HG02571 (cell line): ENCODE data around the gene GANAB.
A peak's percentile ranks its signal among the peaks of the same experiment; 100 is the strongest.
"Not testable (repeated sequence)": the region's sequence is repeated elsewhere in the genome, so short reads cannot be mapped to it uniquely, and the experiment has no call there.

Experiments used
- ATAC-seq: cut with Tn5 transposase; IDR thresholded peaks from one replicate; pipeline ENCODE4 v1.9.1; 2021; ENCODE audit warnings: mild to moderate bottlenecking, moderate library complexity; ENCODE audit not compliant: unreplicated experiment

GANAB gene

DNA sequence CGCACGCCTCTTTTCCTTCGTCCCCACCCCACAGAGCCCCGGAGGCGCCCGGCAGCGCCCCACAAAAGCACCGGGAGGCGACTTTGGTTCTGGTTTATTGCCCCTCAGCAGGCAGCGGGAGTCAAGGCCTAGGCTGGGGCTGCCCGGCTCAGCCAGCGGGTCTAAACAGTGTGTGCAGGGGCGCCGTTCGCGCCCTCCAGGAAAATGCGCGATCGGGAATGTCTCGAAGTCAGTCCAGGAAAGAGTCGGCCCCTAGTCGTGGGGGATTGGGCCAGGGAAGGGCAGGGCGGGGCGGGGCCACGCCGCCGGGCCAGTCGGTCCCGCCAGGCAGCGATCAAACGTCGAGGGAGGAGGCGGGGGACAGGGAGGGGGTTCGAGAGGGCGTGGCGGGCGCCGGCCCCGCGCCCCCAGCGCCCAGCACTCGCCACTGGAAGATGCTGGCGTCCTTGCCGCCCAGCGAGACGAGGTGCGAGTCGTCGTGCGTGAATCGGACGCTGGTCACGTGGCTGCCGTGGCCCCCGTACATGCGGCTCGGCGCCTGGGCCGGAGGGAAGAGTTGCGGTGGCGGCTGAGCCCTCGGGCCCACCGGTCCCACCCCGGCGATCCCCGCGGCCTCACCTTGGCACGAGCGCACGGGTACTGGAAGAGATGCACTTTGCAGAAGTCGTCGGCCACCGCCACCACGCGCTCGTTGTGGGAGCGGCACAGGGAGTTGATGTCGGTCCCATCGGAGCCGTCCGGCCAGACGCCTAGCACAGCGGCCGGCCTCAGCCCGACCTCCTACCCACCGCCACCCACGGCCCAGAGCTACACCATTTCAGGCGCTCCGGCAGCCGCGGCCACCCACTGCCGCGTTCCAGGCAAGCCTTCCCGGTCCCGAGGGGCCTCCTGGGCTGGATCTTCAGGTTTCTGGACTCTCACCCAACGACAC is 44.0 kb downstream of the GANAB start:
- no peak for ATAC-seq

DNA sequence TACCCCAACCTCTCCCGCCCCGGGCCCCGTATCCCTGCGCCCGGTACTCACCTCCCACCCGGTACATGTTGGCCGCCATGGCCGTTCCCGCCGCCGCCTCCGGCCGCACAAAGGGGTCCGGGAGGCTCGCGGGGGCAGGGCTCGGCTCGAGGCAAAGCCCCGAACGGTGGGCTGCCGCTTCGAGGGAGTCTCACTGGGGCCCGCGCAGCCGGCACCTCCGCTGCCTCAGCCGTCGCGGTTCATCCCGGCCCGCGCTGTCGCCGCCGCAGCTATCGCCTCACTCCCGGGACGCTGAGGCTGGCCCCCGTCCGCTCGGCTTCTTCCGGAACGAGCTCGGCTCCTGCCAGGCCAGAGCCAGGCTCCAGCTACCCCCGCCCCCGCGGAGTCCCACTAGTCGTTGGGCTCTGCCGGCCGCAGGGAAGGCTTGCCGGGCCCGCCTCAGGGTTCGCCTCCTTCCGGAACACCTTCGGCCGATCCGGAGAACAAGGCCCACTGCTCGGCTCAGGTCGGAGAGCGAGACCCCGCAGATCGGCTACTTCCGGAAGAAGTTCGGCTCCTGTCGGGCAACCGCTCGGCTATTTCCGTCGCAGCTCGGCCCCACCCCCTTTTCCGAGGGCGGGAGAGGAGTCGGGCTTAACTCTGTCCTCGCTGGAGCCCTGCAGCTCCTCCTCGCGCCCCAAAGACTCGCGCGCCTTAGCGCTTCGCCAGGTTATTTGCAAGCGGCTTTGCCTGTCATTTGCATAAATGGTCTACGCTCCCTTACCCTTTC is 44.9 kb downstream of the GANAB start, which contains the start of gene MTA2:
Gene MTA2, minus strand, starts transcription at position 494 of the 769 bp plus-strand sequence. Its CDS starts 415 bp downstream, at position 79.
- ATAC-seq = peak; percentile 65

- peak; percentile 17 for ATAC-seq
These were observed 45.4 kb downstream of the GANAB start for GRCh38 chr11:62601122-62601371.

- no peak for ATAC-seq
These were observed 45.9 kb downstream of the GANAB start for GRCh38 chr11:62600367-62601121.

DNA sequence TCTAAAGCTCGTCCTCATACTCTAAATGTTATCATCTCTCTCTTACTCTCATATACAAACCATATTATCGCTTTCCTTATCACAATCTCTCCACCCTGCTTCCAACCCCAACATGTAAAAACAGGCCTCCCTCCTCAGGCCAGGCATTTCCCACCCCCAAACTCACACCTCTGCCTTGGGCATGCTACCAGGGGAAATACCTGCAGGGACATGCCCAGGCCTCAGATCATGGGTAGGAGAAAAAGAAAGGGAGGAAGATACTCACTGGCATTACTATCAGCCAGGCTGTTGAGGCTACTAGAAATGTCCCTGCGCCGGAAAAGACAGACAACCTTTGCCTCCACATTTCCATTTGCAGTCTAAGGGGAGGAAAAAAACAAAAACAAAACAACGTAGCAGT is 46.5 kb downstream of the GANAB start:
- ATAC-seq = no peak

DNA sequence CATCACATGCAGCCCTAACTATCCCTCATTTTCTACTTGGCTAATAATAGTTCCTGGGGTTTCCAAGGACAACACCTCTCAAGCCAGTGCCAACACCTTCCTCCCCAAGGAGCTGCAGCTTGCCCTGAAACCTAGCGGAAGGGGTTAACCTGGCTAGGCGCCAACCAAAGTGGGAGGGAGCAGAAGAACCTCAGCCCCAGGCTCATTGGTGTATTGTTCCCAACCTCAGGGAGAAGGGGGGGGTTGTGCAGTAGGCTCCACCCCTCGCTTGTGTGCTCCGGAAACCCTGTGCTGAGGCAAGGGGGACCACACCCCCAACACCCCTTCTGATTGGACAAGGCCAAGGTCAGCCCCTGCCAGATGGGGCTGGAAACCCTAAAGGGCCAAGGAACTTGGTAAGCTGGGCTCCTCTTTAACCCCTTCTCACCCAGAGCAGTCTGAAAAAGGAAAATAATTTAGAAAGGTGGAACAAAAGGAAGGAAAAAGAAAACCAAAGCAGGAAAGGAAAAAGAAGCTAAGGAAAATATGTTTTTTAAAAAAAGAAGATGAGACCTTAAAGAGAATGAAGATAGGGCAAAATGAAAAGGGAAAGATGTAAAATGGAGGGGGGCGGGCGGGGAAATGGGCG is 47.2 kb downstream of the GANAB start:
- ATAC-seq = peak; percentile 43

DNA sequence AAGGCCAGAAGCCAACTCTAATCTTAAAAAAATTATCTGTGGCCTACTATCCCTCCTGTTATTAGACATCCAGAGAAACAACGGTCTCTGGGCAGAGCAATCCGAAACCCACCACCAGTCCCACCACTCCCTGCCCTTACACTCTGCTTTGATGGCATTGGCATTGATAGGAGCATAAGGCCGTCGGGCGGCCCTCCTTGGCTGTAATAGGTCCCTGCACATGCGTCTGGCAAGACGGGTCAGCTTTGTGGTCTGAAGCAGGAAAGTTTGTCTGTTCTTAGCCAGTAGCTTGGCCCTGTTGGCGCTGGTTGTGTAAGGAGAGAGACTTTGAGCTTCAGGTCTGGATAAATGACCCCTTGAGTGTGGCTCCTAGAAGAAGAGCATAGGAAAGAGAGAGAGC is 51.3 kb downstream of the GANAB start:
- no peak for ATAC-seq

DNA sequence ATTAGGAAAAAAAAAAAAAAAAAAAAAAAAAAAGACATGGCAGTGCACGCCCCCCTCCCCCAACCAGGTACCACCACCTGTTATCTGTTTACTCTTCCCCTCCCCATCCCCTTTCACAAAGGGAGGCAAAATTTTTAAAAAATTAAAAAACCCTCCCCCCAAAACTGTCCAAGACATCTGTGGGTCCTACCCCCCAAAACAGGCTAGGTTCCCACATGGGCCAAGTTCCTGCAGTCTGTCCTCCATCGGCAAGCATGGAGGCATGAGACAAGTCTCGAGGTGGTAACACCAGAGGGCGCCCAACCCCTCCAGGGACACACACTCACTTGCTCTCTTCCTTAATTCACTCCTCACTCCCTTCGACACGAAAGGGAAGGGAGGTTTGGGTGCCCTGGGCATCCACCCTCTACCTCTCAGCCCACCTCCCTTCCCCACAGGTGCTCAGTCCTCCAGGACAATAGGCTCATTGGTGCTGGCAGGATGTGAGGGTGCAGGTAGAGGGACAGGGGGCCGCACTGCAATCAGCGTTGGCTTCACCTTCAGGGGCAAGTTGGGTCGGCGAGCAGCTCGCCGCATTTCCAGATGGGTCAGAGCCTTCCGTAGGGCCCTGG is 52.9 kb downstream of the GANAB start:
- no peak for ATAC-seq

- no peak for ATAC-seq
These were observed 53.4 kb downstream of the GANAB start for GRCh38 chr11:62592989-62593421.

DNA sequence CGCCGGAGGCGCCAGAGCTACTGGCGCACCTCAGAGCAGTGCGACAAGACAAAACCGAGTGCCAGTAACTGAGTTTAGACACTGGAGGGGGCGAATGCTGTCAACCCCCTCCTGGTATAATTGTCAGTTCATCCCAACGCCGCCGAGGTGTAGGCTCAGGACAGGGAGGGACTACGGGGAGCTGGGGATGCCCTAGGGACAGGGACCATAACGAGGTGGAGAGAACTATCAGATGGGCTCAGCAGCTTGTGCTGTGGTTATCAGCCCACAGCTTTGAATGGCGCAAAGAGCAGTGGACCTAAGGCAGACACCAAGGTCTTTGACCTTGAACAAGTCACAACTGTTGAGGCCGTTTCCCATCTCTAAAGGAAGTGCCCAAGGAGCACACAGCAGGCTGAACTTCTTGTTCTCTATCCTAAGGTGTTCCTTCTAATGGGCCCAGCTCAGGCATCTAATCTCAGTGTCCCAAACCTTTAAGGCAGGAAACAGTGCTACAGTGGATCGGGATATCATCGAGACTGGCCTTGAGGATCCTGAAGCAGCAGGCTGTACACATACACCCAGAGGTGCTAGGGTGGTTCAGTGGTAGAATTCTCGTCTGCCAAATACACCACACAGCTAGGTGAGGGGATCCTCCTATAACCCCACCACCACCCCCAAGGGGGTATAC is 54.1 kb downstream of the GANAB start:
- ATAC-seq = no peak

- peak; percentile 83 for ATAC-seq
These were observed 54.8 kb downstream of the GANAB start, which contains the start of gene TUT1 for GRCh38 chr11:62591448-62592145. Gene TUT1 (minus strand): TSS chr11:62591523. CDS start chr11:62591485, 38 bp downstream.

GRCh38 chr11:62588966-62589637 is 57.3 kb downstream of the GANAB start:
- no peak for ATAC-seq

DNA sequence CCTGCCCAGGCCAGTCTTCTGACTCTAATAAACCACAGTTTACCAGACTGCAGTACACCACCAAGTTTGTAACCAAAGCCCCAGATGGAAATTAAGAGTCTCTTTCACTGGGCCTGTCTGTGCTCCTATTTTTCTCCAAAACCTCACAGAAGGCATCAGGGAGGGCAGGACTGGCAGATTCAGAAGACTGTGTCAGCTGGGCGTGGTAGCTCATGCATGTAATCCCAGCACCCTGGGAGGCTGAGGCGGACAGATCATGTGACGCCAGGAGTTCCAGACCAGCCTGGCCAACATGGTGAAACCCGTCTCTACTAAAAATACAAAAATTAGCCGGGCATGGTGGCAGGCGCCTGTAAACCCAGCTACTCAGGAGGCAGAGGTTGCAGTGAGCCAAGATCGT is 61.1 kb downstream of the GANAB start:
- ATAC-seq = not testable (repeated sequence)

GRCh38 chr11:62581735-62582134 is 64.7 kb downstream of the GANAB start:
- not testable (repeated sequence) for ATAC-seq

DNA sequence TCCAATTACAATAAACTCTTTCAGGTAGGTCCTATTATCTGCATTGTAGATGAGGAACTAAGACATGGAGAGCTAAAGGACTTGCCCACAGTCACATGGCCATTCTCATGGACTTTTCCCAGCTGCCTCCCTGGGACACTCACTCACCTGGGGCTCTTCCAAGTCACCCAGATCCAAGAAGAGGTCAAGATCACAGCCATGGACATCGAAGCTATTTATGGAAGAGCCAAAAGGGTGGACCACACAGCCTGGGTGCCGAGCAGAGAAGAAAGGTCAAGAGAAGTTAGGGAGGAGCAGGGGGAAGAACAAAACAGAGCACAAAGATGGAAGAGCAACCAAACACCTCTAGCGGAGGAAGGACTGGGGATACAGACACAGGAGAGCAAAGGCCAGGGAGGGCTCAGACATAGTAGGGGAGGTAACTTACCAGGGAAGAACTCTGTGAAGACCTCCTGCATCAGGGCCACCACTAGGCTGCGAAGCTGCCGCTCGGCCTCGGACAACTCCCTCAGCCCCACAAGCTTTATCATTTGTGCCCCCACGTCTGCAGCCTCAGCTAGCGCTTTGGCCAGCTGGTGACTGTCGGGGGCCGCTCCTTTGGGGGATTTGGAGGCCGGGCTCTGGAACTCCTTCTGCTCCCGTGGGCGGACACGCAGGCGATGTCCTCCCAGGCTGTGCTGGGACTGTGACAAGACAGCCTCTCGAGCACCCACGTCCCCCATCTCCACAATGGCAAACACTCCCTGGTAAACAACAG is 65.3 kb downstream of the GANAB start:
- ATAC-seq = no peak

GRCh38 chr11:62579252-62579651 is 67.2 kb downstream of the GANAB start:
- ATAC-seq = no peak

- no peak for ATAC-seq
These were observed 67.9 kb downstream of the GANAB start for GRCh38 chr11:62578541-62578940.
